Heart left ventricle (tissue), 16 donors: ENCODE data around the gene RPL32. TPM values are rescaled to one million over a fixed set of nuclear protein-coding genes. Genes with fewer than 3 reads are reported as not detected.

Source experiments
- ATAC-seq, 4 donors: fragments of 200-7000 bp; cut with Tn5 transposase; one replicate each; pipeline ENCODE4 v1.9.1; 2020 to 2022; ENCODE audit warnings: moderate library complexity in 4 of 4, mild to moderate bottlenecking in 3 of 4, moderate number of reproducible peaks in 1 of 4
- DNase-seq, 5 donors: peaks; one replicate each; pipeline ENCODE4 v3.0.0-alpha.2; 2020
- H3K27ac ChIP-seq, 12 donors: fragments of 200-600 bp; sonication (generic) in 4 of 12; one replicate each; pipeline versions ENCODE4 v1.5.0 to v1.8.0; 2016 to 2022; ENCODE audit warnings: mild to moderate bottlenecking in 2 of 12
- H3K27me3 ChIP-seq, 9 donors: fragments of 200-600 bp; sonication (generic) in 2 of 9; one replicate each; pipeline versions ENCODE4 v1.5.1 to v1.8.0; 2016 to 2022; ENCODE audit warnings: mild to moderate bottlenecking in 3 of 9
- H3K36me3 ChIP-seq, 9 donors: fragments of 200-600 bp; sonication (generic) in 2 of 9; one replicate each; pipeline versions ENCODE4 v1.5.0 to v1.8.0; 2018 to 2022; ENCODE audit warnings: mild to moderate bottlenecking in 2 of 9
- H3K4me1 ChIP-seq, 12 donors: fragments of 200-600 bp; sonication (generic) in 4 of 12; one replicate each; pipeline versions ENCODE4 v1.5.0 to v1.8.0; 2016 to 2022; ENCODE audit warnings: mild to moderate bottlenecking in 3 of 12
- H3K4me3 ChIP-seq, 12 donors: fragments of 200-600 bp; sonication (generic) in 4 of 12; one replicate each; pipeline versions ENCODE4 v1.5.0 to v1.8.0; 2017 to 2022; ENCODE audit warnings: mild to moderate bottlenecking in 9 of 12, moderate library complexity in 4 of 12
- H3K9me3 ChIP-seq, 12 donors: fragments of 200-600 bp; sonication (generic) in 4 of 12; one replicate each; pipeline versions ENCODE4 v1.5.0 to v1.8.0; 2016 to 2022; ENCODE audit warnings: mild to moderate bottlenecking in 1 of 12
- POLR2A ChIP-seq, 2 donors: fragments of 450-650 bp; IDR thresholded peaks; one replicate each; pipeline ENCODE4 v1.6.1; 2017; ENCODE audit warnings: antibody characterized with exemption in 2 of 2, mild to moderate bottlenecking in 2 of 2, moderate library complexity in 2 of 2
- WGBS, 4 donors: extraction: QIAGEN DNeasy Blood & Tissue Kit in 2 of 4; methylation state at CpG; one replicate each; pipeline versions ENCODE4 v1.1.5 to v1.1.7; 2013 to 2018; 5-methylcytosine and 5-hydroxymethylcytosine counted together
- intact Hi-C, 10 donors: fragments of 100-400 bp; cut with DNase I; formaldehyde crosslinking; loops; one replicate each; pipeline versions ENCODE4 v1.11.1 to v1.14.2; 2022
- polyA plus RNA-seq, 2 donors: library from polyadenylated mRNA; stranded (reverse); fragments of 200-250 nt; gene quantifications; one replicate each; pipeline ENCODE4 v1.2.3, GENCODE V29; 2013
- total RNA-seq, 9 donors: library from RNA; depleted of rRNA in 2 of 9; stranded (reverse); fragments of >200 nt in 2 of 9; fragmentation: NEBNext Ultra II Directional in 3 of 9; extraction: Animal tissue kit (Norgen Biotek cat#: 25700) in 3 of 9; gene quantifications; one replicate each; pipeline versions ENCODE4 v1.1.0 to v1.2.4, GENCODE V29; 2016 to 2023
- TF ChIP-seq, protein P1 (sequence below), 12 donors: fragments of 200-600 bp; sonication (generic) in 4 of 12; IDR thresholded peaks; one replicate each; pipeline versions ENCODE4 v1.5.0 to v1.8.0; 2018 to 2022; ENCODE audit warnings: antibody characterized with exemption in 12 of 12, mild to moderate bottlenecking in 5 of 12
- donor health status: ischemic (EF 13 %, LVEDD 7.1; RV severe dilation, severe dysfunction).
- donor health status: healthy with polysubstance abuse.
- donor health status: DM: no; HTN: yes; CAD: no.
- donor health status: DM: no; HTN: no; CAD: no.
- donor health status: ischemic (EF 25% LVEDD 6.9; RV normal size, moderate dysfunction).
- donor health status: ischemic (EF 25% LVEDD 5.7; RV mildly dilated, moderate dysfunction).
- donor health status: healthy.
- donor health status: DM: yes; HTN: yes; CAD: no.
- donor health status: ischemic (EF 35%, LVEDD 5.7; RV mildly dilated, moderate dysfunction).
- donor health status: nonischemic (EF 11% LVEDD 7.7; RV severe dilation, severe dysfunction).
- donor health status: DM: yes; HTN: yes; CAD: no.
- donor health status: PGD.
- donor health status: ischemic (EF 29% LVEDD 5.4; RV normal size, mild dysfunction).
- donor health status: nonischemic (EF 23%, LVEDD 6.1; RV moderate dilation, normal function).

Gene RPL32
- total and polyA plus RNA-seq, 11 donors, result 377 to 1,620 (median 997) TPM

DNA sequence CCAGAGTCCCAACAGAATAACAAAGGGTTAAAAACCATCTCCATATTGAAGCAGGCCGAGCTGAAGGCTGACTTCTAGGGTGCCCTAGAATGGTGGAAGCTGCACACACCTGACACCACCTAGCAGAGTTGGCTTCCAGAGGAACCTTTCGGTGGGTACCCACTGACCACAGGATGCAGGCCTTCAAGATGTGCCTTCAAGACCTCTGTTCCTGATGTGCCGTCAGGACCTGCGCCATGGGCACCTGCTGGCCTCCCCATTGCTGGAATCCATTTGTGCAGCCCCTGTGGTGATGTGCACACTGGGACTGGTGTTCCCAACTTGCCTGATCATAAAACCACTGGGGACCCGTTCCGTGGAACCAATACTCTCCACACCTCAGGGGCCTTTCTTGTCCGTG is 35.7 kb upstream of the RPL32 start:
- peaks cover 0 to 11% (median 6%) of the 10 kb centered on the region in 12 donors for H3K4me1 ChIP-seq
- ATAC-seq, result no peak
- DNase-seq, result peak in 1 of 5 donors; percentile 13
- peaks cover 0 to 4% (median 0%) of the 10 kb centered on the region in 9 donors for H3K27me3 ChIP-seq
- 94 to 96% (median 95%) methylated on average over 7 of the region's 7 CpGs for WGBS, 4 donors
- TF ChIP-seq POLR2A (IDR thresholded peaks at IDR 0.05), result no peak
- TF ChIP-seq, protein P1, sequence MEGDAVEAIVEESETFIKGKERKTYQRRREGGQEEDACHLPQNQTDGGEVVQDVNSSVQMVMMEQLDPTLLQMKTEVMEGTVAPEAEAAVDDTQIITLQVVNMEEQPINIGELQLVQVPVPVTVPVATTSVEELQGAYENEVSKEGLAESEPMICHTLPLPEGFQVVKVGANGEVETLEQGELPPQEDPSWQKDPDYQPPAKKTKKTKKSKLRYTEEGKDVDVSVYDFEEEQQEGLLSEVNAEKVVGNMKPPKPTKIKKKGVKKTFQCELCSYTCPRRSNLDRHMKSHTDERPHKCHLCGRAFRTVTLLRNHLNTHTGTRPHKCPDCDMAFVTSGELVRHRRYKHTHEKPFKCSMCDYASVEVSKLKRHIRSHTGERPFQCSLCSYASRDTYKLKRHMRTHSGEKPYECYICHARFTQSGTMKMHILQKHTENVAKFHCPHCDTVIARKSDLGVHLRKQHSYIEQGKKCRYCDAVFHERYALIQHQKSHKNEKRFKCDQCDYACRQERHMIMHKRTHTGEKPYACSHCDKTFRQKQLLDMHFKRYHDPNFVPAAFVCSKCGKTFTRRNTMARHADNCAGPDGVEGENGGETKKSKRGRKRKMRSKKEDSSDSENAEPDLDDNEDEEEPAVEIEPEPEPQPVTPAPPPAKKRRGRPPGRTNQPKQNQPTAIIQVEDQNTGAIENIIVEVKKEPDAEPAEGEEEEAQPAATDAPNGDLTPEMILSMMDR (IDR thresholded peaks at IDR 0.05), result no peak
- intact Hi-C loops, result loop anchor here in 2 of 10 donors (10.0 kb wide), 2 partner anchors 578 to 962 kb away; no protein-coding TSS in a partner anchor
- H3K4me3 ChIP-seq, result no peak overlapping the region
- H3K9me3 ChIP-seq, result no peaks in the 10 kb centered on the region
- no peaks in the 10 kb centered on the region for H3K36me3 ChIP-seq
- H3K27ac ChIP-seq, result no peak overlapping the region

DNA sequence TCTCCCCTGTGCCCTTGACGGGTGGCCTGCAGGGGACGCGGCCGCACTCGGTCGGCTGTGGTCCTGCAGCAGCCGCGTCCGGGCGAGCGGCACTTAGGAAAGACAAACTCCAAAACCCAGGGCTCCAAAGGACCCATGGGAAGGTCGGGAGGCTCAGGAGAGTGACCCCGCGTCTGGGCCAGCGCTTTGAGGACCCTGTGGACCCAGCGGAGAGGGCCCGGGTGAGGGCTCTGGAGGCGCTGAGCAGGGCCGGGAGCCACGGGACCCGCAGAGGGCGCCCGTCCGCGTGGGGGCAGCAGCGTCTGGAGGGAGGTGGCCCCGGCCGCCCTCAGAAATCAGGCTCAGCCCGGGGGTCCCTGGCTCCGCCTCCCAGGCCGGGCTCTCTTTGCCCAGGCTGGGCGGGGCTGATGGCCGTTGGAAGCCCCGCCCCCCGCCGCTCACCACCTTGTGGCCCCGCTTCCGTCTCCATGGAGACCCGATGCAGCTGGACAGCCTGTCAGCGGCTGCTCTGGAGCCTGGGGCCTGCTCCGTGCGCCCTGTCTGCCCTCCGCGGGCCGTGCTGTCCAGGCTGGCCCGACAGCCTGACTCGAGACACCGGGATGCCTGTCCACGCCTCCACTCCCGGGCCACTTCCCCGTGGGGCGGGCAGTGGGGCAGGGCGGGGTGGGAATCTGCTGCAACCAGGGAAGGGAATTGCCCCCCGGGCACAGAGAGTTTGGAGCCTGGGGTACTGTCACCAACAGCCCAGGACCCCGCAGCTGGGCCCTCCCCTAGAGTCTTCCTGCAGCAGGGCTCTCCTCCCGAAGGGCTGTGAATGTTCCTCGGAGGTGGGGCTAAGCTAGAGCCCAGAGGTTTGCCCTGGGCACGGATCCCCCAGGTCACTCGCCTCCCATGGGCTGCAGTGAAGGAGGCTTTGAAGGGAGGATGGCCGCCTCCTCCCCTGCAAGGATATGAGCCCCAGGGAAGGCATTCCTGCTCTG is 34.8 kb upstream of the RPL32 start:
- Histone ChIP-seq H3K27ac (no peak overlapping the region), H3K36me3 (no peaks in the 10 kb centered on the region), H3K9me3 (no peaks in the 10 kb centered on the region), H3K27me3 (peaks cover 0 to 4% (median 0%) of the 10 kb centered on the region in 9 donors), H3K4me1 (peaks cover 0 to 11% (median 6%) of the 10 kb centered on the region in 12 donors), H3K4me3 (peak overlapping the region in 9 of 12 donors; percentile 15 to 47 (median 35))
- peak in 3 of 4 donors; percentile 71 to 82 (median 74) for ATAC-seq
- DNase-seq, result peak; percentile 31 to 80 (median 68)
- intact Hi-C loops, result loop anchor here in 2 of 10 donors (10.0 kb wide), 2 partner anchors 579 to 961 kb away; no protein-coding TSS in a partner anchor
- TF ChIP-seq, protein P1 (IDR thresholded peaks at IDR 0.05), result peak in 11 of 12 donors; percentile 9 to 50 (median 31)
- no peak for TF ChIP-seq POLR2A (IDR thresholded peaks at IDR 0.05)
- 24 to 47% (median 36%) methylated on average over 29 to 60 of the region's 60 CpGs for WGBS, 4 donors

GRCh38 chr3:12871404-12871983 is 30.1 kb upstream of the RPL32 start:
- no peaks in the 10 kb centered on the region for H3K9me3 ChIP-seq
- ATAC-seq (no peak), DNase-seq (peak in 1 of 5 donors; percentile 1)
- WGBS, 4 donors, result 80 to 88% (median 84%) methylated on average over 12 of the region's 12 CpGs
- no peaks in the 10 kb centered on the region for H3K36me3 ChIP-seq
- peaks cover 0 to 22% (median 13%) of the 10 kb centered on the region in 12 donors for H3K4me1 ChIP-seq
- no peak overlapping the region for H3K4me3 ChIP-seq
- intact Hi-C loops, result loop anchor here in 2 of 10 donors (10.0 kb wide), 2 partner anchors 583 to 957 kb away; no protein-coding TSS in a partner anchor
- no peak overlapping the region for H3K27ac ChIP-seq
- peaks cover 0 to 13% (median 0%) of the 10 kb centered on the region in 9 donors for H3K27me3 ChIP-seq
- TF ChIP-seq, protein P1 (IDR thresholded peaks at IDR 0.05), result no peak
- TF ChIP-seq POLR2A (IDR thresholded peaks at IDR 0.05), result no peak
